Amygdala (tissue), 56 donors: Measurements from ENCODE around the gene GIMAP2.

ENCODE experiments used
- DNase-seq, 56 donors: peaks; one replicate each; lab custom pipeline; 2025; lab: John Stamatoyannopoulos, UW

The GIMAP2 gene

GRCh38 chr7:150731916-150732315 is 46.4 kb downstream of the GIMAP2 start:
- DNase-seq, result no peak

- DNase-seq, result no peak
Measured at GRCh38 chr7:150732786-150733481, 47.4 kb downstream of the GIMAP2 start.

- DNase-seq, result no peak
Measured at GRCh38 chr7:150733482-150734095, 48.1 kb downstream of the GIMAP2 start.

- DNase-seq, result no peak
Measured at GRCh38 chr7:150734254-150734653, 48.7 kb downstream of the GIMAP2 start.

GRCh38 chr7:150735596-150736358 is 50.3 kb downstream of the GIMAP2 start:
- no peak for DNase-seq

- no peak for DNase-seq
Measured at GRCh38 chr7:150736864-150737263, 51.4 kb downstream of the GIMAP2 start.

- no peak for DNase-seq
Measured at GRCh38 chr7:150737265-150738055, 52.0 kb downstream of the GIMAP2 start, which contains the start of gene GIMAP5. Gene GIMAP5, plus strand, starts transcription at chr7:150737418. Its CDS starts 3,467 bp downstream, at chr7:150740885.

- DNase-seq, result no peak
Measured at GRCh38 chr7:150738092-150738491, 52.6 kb downstream of the GIMAP2 start.

- DNase-seq, result no peak
Measured at GRCh38 chr7:150738591-150739001, 53.1 kb downstream of the GIMAP2 start.

- DNase-seq, result no peak
Measured at GRCh38 chr7:150739033-150739432, 53.5 kb downstream of the GIMAP2 start.

- no peak for DNase-seq
Measured at GRCh38 chr7:150740053-150740452, 54.5 kb downstream of the GIMAP2 start.

GRCh38 chr7:150742286-150742968 is 56.9 kb downstream of the GIMAP2 start:
- DNase-seq, result no peak
